GM13976 (cell line): ENCODE measurements around the gene IDS.

Source experiments
- DNase-seq: peaks from one replicate; pipeline ENCODE4 v3.0.0; 2012; ENCODE audit warnings: low spot score
- in situ Hi-C: fragments of 300-500 bp; cut with MboI; formaldehyde crosslinking; loops from one replicate; pipeline ENCODE4 v1.12.0; 2022; ENCODE audit warnings: low sequenced_read_pairs, mixed read lengths, inconsistent platforms; ENCODE audit not compliant: unreplicated experiment
- TF ChIP-seq, protein P1 (sequence below): IDR thresholded peaks from 2 replicates; pipeline ENCODE4 v1.5.1; 2012; ENCODE audit warnings: borderline replicate concordance, mild to moderate bottlenecking; ENCODE audit not compliant: insufficient read depth; ENCODE audit errors: extremely low read depth, missing control alignments, control extremely low read depth

Gene IDS

GRCh38 chrX:149473966-149474365 is 31.1 kb downstream of the IDS start:
- in situ Hi-C loops: loop anchor here (25.0 kb wide), 1 partner anchor 1437 kb away; no protein-coding TSS in a partner anchor
- TF ChIP-seq, protein P1, sequence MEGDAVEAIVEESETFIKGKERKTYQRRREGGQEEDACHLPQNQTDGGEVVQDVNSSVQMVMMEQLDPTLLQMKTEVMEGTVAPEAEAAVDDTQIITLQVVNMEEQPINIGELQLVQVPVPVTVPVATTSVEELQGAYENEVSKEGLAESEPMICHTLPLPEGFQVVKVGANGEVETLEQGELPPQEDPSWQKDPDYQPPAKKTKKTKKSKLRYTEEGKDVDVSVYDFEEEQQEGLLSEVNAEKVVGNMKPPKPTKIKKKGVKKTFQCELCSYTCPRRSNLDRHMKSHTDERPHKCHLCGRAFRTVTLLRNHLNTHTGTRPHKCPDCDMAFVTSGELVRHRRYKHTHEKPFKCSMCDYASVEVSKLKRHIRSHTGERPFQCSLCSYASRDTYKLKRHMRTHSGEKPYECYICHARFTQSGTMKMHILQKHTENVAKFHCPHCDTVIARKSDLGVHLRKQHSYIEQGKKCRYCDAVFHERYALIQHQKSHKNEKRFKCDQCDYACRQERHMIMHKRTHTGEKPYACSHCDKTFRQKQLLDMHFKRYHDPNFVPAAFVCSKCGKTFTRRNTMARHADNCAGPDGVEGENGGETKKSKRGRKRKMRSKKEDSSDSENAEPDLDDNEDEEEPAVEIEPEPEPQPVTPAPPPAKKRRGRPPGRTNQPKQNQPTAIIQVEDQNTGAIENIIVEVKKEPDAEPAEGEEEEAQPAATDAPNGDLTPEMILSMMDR: no peak
- DNase-seq: no peak

GRCh38 chrX:149473092-149473491 is 32.0 kb downstream of the IDS start:
- TF ChIP-seq, protein P1: no peak
- in situ Hi-C loops: loop anchor here (25.0 kb wide), 1 partner anchor 1436 kb away; no protein-coding TSS in a partner anchor
- no peak for DNase-seq

GRCh38 chrX:149472625-149473024 is 32.5 kb downstream of the IDS start:
- TF ChIP-seq, protein P1: no peak
- in situ Hi-C loops: loop anchor here (25.0 kb wide), 1 partner anchor 1435 kb away; no protein-coding TSS in a partner anchor

GRCh38 chrX:149471397-149471796 is 33.7 kb downstream of the IDS start:
- in situ Hi-C loops: loop anchor here (25.0 kb wide), 1 partner anchor 1434 kb away; no protein-coding TSS in a partner anchor
- TF ChIP-seq, protein P1: no peak

More at GRCh38 chrX:149472625-149473024, 32.5 kb downstream of the IDS start:
- no peak for DNase-seq

GRCh38 chrX:149470955-149471354 is 34.2 kb downstream of the IDS start:
- peak; percentile 77 for DNase-seq
- TF ChIP-seq, protein P1: peak; percentile 91
- in situ Hi-C loops: loop anchor here (25.0 kb wide), 1 partner anchor 1434 kb away; no protein-coding TSS in a partner anchor

More at GRCh38 chrX:149471397-149471796, 33.7 kb downstream of the IDS start:
- DNase-seq: no peak

DNA sequence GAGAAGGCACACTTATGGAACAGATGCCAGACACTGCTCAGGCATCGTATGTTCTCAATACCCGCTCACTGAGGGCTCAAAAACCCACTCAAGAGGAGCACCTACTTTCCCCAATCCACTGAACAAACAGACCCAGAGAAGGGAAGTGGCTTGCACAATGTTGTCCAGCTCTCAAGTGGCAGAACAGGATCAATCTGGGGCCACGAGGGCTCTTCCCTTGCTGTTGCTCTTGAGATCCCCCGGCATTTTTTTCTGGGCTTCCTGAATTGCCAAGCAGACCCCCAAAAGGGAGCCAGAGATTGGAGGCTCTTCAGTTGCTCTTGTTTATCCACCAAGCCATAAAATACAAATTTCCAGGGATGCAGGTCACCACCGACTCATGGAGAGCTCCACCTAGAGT is 35.7 kb downstream of the IDS start:
- in situ Hi-C loops: loop anchor here (25.0 kb wide), 1 partner anchor 1432 kb away; no protein-coding TSS in a partner anchor
- TF ChIP-seq, protein P1: no peak
- DNase-seq: no peak
